Stimulated activated CD8-positive, alpha-beta memory T cell treated with anti-CD3 and anti-CD28 coated beads, Interleukin-4, amount 100 ng/mL, for 24 hours (primary cell): ENCODE data around the gene CES3.

Source experiments
- DNase-seq: peaks from one replicate; pipeline ENCODE4 v3.0.0-alpha.2; 2020; ENCODE audit warnings: low read depth

The CES3 gene

DNA sequence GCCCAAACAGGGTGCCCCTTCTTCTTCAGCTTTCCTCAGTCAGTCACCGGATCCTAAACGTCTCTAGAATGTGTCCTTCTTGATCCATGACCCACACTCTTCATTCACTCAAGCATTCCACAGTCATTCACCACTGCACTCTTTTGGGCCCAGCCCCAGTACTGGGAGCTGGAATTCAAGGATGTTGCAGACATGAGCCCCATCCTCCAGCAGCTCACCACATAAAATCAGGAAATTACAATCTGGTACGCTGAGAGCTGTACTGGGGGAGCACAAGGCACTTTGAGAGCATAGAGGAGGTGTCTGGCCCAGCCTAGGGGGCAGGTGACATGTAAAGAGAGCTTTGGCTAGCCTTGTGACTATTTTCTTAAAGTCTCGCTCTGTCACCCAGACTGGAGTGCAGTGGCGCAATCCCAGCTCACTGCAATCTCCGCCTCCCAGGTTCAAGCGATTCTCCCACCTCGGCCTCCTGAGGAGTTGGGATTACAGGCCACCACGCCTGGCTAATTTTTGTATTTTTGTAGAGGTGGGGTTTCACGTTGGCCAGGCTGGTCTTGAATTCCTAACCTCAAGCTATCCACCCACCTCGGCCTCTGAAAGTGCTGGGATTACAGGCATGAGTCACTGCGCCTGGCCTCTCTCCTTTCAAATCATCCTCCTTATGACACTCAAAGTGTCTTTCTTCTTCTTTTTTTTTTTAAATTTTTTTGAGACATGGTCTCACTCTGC, 46.0 kb downstream of the CES3 start:
- DNase-seq, result no peak

DNA sequence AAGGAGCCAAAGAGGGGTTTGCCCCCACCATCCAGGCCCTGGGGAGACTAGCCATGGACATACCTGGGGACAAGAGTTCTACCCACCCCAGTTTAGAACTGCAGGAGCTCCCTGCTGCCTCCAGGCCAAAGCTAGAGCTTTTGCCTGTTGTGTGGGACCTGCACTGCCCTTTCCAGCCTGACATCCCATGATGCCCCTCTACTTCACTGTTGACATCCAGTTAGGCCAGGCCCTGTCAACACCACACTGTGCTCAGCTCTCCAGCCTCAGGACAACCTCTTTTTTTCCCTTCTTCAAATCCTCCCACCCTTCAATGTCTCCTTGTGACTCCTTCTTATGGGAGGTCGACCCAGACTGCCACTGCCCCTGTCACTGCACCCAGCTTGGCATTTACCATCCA, 48.1 kb downstream of the CES3 start:
- no peak for DNase-seq

DNA sequence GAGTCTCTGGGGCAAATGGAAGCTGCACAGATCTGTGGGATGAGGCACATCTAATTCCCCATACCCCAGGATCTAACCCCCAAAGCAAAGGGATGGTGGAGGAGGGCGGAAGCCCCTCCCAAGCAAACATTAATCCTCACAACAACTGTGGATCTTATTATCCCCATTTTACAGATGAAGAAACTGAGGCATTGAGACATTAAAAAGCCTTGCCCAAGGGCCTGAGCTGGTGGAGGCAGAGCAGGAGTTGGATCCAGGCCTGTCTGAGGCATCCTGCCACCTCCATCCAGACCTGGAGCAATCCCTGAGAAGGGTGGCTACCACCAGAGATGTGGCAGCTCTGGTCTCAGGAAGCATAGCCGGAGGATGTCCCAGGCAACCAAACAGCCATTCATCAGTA, 50.2 kb downstream of the CES3 start:
- no peak for DNase-seq

DNA sequence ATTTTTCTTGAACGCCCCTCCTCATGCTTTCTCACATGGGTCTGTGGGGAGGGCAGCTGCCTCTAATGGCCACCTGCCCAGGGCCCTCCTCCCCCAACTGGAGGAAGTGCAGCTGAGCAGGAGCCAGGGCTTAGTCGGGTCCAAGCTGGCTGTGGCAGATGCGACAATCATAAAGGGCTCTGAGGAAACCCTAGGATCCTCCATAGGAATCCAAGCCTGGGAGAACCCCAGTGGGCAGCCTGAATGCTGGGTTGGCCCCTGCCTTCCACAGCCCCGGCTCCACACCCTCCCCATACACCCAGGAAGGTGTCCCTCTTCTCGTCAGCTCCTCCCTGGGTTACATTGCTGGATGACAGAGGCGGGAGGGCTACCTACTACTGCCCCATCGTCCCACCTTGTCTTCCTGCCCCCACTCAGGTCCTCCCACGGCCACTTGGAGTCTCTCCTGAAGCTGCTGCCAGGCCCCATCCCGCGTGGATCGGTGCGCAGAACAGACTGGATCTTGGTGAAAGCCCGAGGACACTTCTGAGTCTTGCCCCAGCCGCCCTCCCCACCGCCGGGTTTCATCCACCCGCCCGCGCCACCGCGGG, 52.3 kb downstream of the CES3 start:
- DNase-seq, result no peak

DNA sequence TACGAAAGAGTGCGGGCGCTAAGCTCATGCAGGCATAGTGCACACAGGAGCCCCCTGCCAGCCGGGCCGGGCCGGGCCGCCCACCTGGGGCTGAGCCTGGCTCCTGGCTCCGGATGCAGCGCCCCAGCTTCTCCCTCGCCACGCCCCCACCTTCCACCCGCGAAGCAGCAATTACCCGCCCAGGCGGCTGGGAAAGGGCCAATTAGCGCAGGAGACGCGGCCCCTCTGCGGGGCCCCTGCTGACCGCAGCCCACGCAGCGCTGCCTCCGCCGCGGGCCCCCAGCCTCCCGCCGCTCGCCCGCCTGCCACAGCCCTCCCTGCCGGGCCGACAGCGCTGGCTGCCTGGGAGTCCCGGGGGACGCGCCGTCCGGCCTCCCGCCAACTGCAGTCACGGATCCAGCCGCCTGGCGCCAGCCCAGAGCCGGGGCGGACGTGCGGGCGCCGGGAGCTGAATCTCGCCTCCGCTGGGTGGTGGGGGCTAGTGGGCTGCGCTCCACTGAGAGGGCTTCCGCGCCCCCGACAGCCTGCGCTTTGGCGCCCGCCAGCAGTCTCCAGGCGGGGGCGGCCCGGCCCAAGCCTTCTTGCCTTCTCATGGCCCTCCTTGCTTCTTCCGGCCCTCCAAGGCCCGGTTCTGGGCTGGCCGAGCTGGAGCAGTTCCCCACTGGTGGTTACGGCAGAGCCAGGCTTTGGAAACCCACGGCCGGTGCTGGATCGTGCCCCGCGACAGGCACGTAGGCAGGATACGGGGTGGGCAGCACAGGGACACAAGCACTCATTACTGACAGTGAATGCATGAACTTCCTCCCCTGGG, 53.0 kb downstream of the CES3 start:
- DNase-seq, result peak; percentile 69

DNA sequence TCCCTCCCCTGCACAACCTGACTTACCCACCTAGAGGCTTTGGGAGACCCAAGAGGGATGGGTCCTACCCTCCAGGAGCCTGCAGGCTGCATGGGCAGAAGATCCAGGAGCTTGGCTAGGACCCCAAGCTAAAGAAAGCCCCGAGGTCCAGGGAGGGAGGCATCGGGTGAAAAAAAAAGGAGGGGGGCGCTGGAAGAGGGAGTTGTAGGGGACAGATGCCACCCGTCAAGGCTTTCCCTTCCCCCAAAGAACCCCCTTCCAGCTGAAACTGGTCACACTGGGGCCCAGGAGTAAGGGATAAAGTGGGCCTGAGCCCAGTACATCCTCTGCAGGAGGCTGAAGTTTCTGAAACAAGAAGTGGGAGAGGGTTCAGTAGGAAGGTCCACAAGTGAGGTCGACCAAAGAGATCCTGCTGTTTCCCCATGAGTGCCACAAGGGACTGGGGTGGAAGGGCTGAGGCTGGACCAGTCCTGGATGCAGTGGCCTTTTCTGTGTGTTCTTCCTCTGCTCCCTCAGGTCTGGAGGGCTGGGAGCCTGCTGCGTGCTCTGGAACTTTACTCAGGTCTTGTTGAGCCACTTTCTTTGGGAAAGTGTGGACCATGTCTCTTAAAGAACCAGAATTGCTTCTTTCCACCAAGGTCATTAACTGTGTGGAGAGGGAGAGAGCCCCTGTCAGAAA, 53.7 kb downstream of the CES3 start:
- DNase-seq, result no peak

DNA sequence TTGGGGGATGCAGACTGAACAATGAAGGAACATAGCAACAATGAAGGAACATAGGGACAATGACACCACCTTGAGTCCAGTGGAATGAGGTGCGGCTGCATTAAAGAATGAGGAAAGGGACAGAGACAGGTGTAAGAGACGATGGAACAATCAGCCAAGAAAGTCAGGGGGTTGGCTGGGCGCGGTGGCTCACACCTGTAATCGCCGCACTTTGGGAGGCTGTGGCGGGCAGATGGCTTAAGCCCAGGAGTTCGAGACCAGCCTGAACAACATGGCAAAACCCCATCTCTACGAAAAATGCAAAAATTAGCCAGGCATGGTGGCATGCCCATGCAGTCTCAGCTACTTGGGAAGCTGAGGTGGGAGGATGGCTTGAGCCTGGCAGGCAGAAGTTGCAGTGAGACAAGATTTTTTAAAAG, 54.3 kb downstream of the CES3 start:
- no peak for DNase-seq

DNA sequence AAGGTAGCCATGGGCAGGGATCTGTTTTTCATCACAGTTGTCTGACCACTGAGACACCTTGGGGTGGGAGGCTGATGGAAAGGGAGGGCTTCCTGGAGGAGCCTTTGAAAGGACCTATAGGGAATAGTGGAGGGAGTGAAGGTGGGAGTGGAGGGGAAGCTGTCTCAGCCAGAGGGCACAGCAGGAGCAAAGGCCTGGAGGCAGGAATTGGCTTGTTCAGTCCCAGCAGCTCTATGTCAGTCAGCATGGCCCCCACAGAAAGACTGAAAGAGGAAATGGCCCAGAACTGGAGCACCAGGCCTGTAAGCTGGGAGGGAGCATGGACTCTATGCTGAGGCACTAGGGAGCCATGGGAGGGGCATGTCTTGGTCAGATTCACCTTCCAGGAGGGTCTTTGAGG, 55.1 kb downstream of the CES3 start:
- no peak for DNase-seq

DNA sequence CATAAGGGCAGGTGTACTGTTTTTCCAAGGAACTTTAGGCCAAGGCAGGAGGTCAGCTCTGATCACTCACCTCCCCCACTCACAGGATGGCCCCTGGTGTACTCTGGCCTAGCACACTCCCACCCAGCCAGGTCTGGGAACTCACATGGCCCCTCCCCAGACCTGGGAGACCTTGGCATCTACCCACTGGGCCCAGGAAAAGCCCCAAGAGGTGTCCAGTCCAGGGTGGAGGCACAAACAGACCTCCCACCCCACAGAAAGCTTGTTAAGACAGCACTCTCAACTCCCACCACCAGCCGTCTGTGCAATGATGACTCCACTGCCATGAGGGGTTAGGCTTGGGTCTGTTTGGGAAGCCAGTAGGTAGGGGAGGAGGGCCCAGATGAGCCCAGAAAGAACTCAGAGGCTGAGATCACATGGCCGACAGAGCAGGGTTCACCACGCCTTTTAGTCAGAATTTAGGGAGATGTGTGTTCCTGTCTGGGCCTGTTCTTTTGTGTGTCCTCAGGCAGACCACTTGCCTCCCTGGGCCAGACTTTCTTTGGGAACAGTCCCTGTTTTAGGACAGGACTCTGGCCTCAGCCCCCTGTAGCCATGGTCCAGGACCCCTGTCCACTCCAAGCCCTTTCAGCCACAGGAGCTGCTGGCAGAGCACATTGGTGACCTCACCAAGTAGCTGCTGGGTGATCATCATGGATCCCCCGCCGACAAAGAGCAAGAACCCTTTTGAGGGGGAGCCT, 55.8 kb downstream of the CES3 start:
- no peak for DNase-seq

DNA sequence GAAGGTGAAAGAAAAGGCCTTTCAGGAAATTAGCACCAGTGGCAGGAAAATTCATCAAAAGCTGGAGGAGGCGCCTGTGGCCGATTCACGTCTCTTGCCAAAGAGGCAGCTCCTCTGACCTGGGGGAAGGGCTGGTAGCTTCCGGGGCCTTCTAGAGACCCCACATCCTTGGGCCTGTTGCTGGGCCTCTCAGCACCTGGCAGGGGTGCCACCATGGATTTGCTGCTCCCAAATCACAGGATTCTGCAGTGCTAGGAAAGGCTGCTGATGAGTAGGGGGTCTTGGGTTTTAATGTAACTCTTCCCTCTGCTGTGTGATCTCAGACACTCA, 56.3 kb downstream of the CES3 start:
- no peak for DNase-seq

DNA sequence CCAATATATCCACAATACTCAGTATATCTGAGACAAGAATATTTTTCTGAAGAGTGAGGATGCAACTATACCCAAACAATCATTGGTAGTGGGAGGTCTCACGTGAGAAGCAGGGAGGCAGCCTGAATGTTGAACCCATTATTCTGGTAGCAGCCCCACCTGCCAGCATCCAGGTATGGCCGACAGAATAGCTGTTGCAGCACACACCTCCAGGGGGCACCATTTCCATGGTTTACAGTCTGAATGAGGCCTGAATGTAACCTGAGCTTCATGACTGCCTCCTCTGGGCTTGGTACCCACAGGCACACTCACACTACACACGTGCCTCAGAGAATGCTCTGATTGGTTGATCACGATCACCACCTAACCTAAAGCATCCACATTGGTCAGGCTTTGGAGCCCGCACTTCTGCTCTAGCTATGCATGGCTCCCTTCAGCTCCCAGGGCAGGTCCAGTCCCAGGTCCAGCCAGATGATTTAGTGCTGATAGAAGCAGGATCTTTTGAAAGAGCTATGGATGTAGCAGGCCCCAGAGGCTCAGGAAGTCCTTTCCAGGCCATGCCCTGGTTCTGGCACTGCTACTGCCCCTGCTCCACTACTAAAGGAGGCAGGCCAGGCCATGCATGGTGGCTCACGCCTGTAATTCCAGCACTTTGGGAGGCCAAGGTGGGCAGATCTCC, 56.9 kb downstream of the CES3 start:
- peak; percentile 80 for DNase-seq

DNA sequence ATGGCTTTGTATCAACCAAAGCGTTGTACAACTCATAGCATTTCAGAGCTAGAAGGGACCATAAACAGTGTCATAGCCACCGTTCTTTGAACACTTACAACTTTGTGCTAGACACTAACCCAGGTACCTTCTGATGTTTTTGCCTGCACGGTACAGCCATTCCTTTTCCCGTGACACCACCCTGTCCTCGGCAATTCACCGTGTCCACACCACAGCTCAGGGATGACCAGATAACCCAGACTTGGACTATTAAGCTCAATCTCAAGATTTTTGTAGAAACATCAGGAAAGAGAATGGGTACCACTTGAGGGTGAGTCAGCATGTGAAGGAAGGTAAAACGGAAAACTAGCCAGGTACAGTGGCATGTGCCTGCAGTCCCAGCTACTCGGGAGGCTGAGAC, 58.1 kb downstream of the CES3 start:
- no peak for DNase-seq

DNA sequence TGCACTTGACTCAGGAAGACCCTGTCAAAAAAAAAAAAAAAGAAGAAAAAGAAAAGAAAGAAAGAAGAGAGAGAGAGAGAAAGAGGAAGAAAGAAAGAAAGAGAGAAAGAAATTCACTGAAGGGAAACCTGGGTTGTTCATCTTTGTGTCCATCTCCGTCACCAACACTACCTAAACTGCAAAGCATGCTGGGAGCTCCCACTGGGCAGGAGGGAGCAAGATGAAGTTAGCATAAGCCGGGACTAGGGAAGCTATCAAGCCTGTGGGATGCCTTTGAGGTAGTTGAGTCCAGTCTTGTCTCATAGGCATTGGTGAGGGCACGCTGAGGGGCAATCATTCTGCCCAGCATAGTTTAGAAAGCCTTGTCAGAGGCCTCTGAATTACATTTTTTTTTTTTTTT, 60.3 kb downstream of the CES3 start:
- DNase-seq, result no peak

DNA sequence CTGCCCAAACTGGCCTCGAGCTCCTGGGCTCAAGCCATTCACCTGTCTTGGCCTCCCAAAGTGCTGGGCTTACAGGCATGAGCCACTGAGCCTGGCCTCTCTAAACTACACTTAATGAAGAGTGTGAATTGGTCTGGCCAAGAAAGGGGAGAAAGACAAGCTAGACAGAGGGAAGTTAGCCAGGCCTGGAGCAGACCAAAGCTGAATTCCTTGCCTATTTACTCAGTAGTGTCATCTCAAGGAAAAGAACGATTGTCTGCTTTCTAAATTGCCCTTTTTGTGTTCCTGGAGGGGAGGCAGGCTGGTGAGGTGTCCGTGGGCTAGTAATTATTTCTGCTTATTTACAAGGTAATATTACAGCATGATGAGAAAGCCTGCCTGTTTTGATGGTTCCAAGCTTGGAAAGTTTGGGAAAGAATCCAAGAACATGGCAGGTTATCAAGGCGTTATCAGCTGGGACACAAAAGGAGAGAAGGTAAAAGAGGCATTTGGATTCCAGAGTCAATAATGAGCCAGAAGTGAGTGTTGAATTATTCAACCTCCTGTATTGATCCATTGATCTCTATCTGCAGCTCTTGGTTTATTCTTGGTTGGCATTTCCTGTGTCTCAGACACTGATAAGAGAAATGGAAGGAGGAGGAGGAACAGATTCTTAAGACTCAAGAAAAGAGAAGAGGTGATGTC, 61.6 kb downstream of the CES3 start:
- DNase-seq, result no peak

DNA sequence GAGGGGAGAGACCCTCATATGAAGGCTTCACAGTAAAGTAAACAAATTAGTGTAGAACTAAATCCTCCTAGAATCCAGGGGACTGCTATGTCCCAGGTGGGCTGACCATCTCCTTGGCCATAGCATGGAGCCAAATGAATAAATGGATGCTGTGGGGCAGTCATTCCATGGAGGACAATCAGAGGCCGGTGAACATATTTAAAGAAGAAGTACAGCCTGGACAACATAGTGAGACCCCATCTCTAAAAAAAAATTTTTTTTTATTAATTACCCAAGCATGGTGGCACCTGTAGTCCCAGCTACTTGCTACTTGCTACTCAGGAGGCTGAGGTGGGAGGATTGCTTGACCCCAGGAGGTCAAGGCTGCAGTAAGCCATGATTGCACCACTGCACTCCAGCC, 62.6 kb downstream of the CES3 start:
- DNase-seq, result no peak
